HG03342 (cell line): ENCODE data around the gene CPM.
"Not testable (repeated sequence)": the region's sequence is repeated elsewhere in the genome, so short reads cannot be mapped to it uniquely, and the experiment has no call there.

Source experiments
- ATAC-seq: cut with Tn5 transposase; IDR thresholded peaks from one replicate; pipeline ENCODE4 v1.9.1; 2021; ENCODE audit warnings: mild to moderate bottlenecking, moderate library complexity; ENCODE audit not compliant: unreplicated experiment

The CPM gene

GRCh38 chr12:68809190-68810026 is 123.6 kb downstream of the CPM start:
- no peak for ATAC-seq

GRCh38 chr12:68808388-68809189 is 124.4 kb downstream of the CPM start:
- peak; percentile 56 for ATAC-seq

- ATAC-seq, result peak; percentile 69
Observed at GRCh38 chr12:68807576-68808387, 125.2 kb downstream of the CPM start, which contains the start of gene MDM2. Gene MDM2, plus strand, starts transcription at chr12:68808177. Its CDS starts 301 bp downstream, at chr12:68808478.

- not testable (repeated sequence) for ATAC-seq
Observed at GRCh38 chr12:68807274-68807575, 125.7 kb downstream of the CPM start.

GRCh38 chr12:68806488-68807237 is 126.3 kb downstream of the CPM start:
- ATAC-seq, result no peak

GRCh38 chr12:68805592-68806120 is 127.3 kb downstream of the CPM start:
- no peak for ATAC-seq

GRCh38 chr12:68804657-68805591 is 128.0 kb downstream of the CPM start:
- no peak for ATAC-seq

GRCh38 chr12:68803948-68804656 is 128.9 kb downstream of the CPM start:
- no peak for ATAC-seq

GRCh38 chr12:68802911-68803651 is 129.9 kb downstream of the CPM start:
- not testable (repeated sequence) for ATAC-seq

- not testable (repeated sequence) for ATAC-seq
Observed at GRCh38 chr12:68802372-68802745, 130.6 kb downstream of the CPM start.
